NCI-H2196 treated with DMSO at 0.1 percent for 48 hours (cell line): ENCODE data around the gene PPM1L.

Experiments used
- DNase-seq: peaks from one replicate; lab custom pipeline; 2025; ENCODE audit not compliant: unreplicated experiment; lab: John Stamatoyannopoulos, UW

The PPM1L gene

GRCh38 chr3:161072211-161072621 lies 316.2 kb downstream of the PPM1L start:
- DNase-seq = no peak

GRCh38 chr3:161072751-161073150 lies 316.7 kb downstream of the PPM1L start:
- DNase-seq = no peak

GRCh38 chr3:161073181-161073580 lies 317.1 kb downstream of the PPM1L start:
- no peak for DNase-seq

- DNase-seq = no peak
Measured at GRCh38 chr3:161081633-161082032, 325.6 kb downstream of the PPM1L start.

- DNase-seq = no peak
Measured at GRCh38 chr3:161082063-161082462, 326.0 kb downstream of the PPM1L start.

- DNase-seq = no peak
Measured at GRCh38 chr3:161083131-161083530, 327.1 kb downstream of the PPM1L start.

DNA sequence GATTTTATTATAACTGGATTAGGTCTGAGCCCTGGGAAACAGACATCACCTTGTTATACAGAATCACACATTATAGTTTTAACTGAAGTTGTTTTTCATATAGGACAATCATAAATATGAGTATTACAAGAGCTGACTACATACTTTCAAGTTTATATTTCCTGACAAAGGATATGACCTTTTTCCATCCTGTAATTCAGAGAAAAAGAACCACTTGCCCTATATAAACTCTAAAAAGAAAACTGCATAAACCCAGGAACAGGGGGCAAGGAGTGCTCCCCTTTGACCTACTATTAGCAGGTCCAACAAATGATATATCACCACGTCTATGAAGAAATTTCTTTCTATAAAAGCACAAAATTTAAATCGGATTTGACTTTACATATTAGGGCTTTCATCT lies 328.2 kb downstream of the PPM1L start:
- no peak for DNase-seq

GRCh38 chr3:161093895-161094294 lies 337.9 kb downstream of the PPM1L start:
- DNase-seq = no peak

GRCh38 chr3:161096771-161097367 lies 340.8 kb downstream of the PPM1L start:
- peak; percentile 8 for DNase-seq

- no peak for DNase-seq
Measured at GRCh38 chr3:161100994-161101393, 345.0 kb downstream of the PPM1L start.

- DNase-seq = no peak
Measured at GRCh38 chr3:161101609-161102008, 345.6 kb downstream of the PPM1L start.

GRCh38 chr3:161103776-161104385 lies 347.9 kb downstream of the PPM1L start:
- no peak for DNase-seq

- no peak for DNase-seq
Measured at GRCh38 chr3:161104561-161105551, 348.8 kb downstream of the PPM1L start, which contains the start of gene B3GALNT1. Gene B3GALNT1 (minus strand): TSS chr3:161105349. CDS start chr3:161086754, 18,595 bp downstream.

GRCh38 chr3:161107311-161107710 lies 351.3 kb downstream of the PPM1L start:
- no peak for DNase-seq

DNA sequence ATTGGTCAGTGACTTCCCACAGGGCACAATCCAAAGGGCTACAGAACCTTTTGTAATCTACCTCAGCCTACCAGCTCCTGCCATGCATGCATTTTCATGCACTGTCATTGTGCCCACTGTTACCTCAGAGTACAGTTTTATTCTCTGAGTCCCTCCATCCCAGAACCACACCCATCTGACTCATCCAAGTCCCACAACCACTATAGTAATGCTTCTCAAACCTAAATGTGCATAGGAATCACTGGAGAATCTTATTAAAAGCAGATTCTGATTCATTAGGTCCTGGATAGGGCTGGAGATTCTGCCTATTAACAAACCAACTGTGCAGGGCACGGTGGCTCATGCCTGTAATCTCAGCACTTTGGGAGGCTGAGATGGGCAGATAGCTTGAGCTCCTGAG lies 352.8 kb downstream of the PPM1L start:
- no peak for DNase-seq

DNA sequence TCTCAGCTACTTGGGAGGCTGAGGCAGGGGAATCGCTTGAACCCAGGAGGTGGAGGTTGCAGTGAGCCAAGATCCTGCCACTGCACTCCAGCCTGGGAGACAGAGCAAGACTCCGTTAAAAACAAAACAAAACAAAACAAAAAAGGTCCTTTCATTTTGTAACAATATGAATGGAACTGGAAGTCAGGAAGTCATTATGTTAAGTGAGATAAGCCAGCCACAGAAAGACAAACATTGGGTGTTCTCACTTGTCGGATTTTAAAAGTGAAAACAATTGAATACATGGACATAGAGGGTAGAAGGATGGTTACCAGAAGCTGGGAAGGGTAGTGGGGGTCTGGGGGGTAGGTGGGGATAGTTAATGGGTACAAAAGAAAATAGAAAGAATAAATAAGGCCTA lies 361.6 kb downstream of the PPM1L start:
- no peak for DNase-seq

GRCh38 chr3:161126495-161126894 lies 370.5 kb downstream of the PPM1L start:
- no peak for DNase-seq
